Bronchial epithelial cell (primary cell): ENCODE measurements around the gene PLTP. TPM values are rescaled to one million over a fixed set of nuclear protein-coding genes. Genes with fewer than 3 reads are reported as not detected.

Experiments used
- DNase-seq: peaks from one replicate; pipeline ENCODE4 v3.0.0-alpha.2; 2010; ENCODE audit warnings: low read depth
- FAIRE-seq: peaks from 2 replicates; lab custom pipeline; 2011; peaks lifted over from hg19 to GRCh38; lab: Jason Lieb, UNC
- H3K27me3 ChIP-seq: 2 replicates; pipeline ENCODE4 v1.5.1; 2011; ENCODE audit warnings: low read length; ENCODE audit not compliant: control insufficient read depth, insufficient read depth
- H3K36me3 ChIP-seq: 2 replicates; pipeline ENCODE4 v1.5.1; 2011; ENCODE audit warnings: low read length; ENCODE audit not compliant: control insufficient read depth, insufficient read depth
- H3K4me3 ChIP-seq: 2 replicates; pipeline ENCODE4 v1.5.1; 2011; ENCODE audit warnings: mild to moderate bottlenecking, low read depth, low read length, control low read depth
- total RNA-seq: library from RNA; depleted of rRNA; stranded (reverse); fragments of >200 nt; gene quantifications from 2 replicates; pipeline ENCODE4 v1.2.1, GENCODE V29; 2014
- TF ChIP-seq, protein P1 (sequence below): IDR thresholded peaks from 2 replicates; pipeline ENCODE4 v1.5.1; 2011; ENCODE audit warnings: mild to moderate bottlenecking, moderate library complexity, low read length, control low read depth, inconsistent platforms; ENCODE audit not compliant: insufficient read depth, severe bottlenecking

PLTP gene
- total RNA-seq, 1 donor from 2014 or later, result 26.9 TPM

DNA sequence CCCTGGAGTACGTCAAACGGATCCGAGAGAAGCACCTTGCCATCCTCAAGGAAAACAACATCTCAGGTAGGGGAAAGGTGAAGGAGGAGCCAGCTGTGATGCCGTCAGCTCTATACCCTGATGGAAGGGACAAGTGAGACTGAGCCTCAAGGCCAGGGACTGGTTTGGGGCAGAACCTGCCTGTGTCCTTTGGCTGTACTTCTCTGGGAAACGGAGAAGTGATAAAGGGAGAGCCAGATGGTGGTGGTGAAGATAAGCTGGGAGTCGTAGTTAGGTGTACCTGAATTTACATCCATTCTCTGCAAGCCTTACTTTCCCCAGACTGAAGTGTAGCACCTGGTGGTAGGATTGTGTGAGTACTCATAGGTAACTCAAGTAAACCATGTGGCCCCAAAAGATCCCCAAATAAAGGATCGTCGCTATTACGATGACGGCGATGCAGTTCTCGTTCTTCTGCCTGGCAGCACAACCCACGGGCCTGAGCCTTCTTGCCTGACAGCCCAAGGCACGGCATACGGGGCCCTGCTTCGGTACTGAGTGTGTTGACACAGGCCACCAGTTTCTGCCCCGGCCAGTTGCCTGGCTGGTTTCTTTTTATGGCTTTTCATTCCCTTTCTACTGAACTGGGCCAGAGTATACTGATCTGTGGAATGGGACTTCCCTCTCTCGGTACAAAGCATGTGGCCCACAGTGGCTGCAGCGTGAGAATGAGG lies 33.2 kb upstream of the PLTP start:
- no peak overlapping the region for H3K4me3 ChIP-seq
- DNase-seq (no peak), FAIRE-seq (no peak)
- H3K36me3 ChIP-seq, result peaks cover 44% of the 10 kb centered on the region
- TF ChIP-seq, protein P1, sequence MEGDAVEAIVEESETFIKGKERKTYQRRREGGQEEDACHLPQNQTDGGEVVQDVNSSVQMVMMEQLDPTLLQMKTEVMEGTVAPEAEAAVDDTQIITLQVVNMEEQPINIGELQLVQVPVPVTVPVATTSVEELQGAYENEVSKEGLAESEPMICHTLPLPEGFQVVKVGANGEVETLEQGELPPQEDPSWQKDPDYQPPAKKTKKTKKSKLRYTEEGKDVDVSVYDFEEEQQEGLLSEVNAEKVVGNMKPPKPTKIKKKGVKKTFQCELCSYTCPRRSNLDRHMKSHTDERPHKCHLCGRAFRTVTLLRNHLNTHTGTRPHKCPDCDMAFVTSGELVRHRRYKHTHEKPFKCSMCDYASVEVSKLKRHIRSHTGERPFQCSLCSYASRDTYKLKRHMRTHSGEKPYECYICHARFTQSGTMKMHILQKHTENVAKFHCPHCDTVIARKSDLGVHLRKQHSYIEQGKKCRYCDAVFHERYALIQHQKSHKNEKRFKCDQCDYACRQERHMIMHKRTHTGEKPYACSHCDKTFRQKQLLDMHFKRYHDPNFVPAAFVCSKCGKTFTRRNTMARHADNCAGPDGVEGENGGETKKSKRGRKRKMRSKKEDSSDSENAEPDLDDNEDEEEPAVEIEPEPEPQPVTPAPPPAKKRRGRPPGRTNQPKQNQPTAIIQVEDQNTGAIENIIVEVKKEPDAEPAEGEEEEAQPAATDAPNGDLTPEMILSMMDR, result peak; percentile 20
- no peaks in the 10 kb centered on the region for H3K27me3 ChIP-seq

DNA sequence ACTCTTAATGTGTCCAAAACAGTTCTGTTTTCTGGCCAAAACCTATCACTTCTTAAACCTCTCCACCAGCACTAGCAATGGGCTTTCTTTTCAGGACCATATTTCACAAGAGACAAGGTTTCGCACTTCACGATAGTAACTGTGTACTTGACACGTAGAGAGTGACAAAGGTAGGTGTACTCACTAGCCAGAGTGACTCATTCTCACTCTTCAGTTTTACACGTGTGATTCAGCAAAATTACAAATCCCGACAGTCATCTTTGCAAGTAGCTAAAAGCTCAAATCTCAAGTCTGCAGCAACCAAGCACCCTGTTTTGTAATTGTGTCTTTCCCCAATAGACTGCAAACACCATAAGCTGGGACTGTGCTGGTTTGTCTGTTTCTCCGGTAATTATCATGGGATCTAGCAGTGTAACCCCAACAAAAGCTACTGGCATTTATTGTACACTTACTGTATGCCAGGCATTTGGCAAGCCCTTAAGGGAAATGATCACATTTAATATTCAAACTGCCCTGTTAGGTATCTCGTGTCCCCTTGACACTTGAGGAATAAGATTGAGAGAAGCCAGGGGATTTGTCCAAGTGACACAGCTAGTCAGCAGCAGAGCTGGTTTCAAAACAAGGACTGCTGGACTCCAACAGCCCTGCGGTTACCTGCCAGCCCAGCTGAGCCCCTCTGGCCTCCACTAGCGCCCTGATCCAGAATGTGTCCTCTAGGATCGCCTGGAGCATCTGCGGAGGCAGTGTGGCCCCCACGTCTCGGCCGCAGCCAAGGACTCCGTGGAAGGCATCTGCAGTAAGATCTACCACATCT lies 32.4 kb upstream of the PLTP start:
- TF ChIP-seq, protein P1, result no peak
- Histone ChIP-seq H3K36me3 (peaks cover 45% of the 10 kb centered on the region), H3K4me3 (no peak overlapping the region), H3K27me3 (no peaks in the 10 kb centered on the region)
- peak; percentile 98 for DNase-seq
- FAIRE-seq, result no peak

DNA sequence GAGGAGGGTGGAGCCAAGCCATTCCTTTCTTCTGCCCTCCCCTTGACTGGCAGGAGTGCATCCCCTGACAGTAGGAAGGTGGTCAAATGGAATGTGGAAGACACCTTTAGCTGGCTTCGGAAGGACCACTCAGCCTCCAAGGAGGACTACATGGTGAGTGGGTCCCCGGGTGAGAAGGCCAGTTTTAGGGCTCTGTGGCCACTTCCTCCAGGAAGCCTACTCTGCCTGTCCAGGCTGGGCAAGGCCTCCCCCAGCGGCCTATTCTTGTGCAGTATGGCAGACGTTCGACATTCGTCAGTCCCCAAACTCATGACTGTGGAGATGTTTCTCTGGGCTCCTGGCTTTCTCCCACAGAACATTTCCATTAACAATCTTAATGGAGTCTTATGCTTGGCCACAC lies 31.7 kb upstream of the PLTP start:
- TF ChIP-seq, protein P1, result no peak
- DNase-seq (no peak), FAIRE-seq (no peak)
- Histone ChIP-seq H3K27me3 (no peaks in the 10 kb centered on the region), H3K36me3 (peaks cover 50% of the 10 kb centered on the region), H3K4me3 (no peak overlapping the region)

DNA sequence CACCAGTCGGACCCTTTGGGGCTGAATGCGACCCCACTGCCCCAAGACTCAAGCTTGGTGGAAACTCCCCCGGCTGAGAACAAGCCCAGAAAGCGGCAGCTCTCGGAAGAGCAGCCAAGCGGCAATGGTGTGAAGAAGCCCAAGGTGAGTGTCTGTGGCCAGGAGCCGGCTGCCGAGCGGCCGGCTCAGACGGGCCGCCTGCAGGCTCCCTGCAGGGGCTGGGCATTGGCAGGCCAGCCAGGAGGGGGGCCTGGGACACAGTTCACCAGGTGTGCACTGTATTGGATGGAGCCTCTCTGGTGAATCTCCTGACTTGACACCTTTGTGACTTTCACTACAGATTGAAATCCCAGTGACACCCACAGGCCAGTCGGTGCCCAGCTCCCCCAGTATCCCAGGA lies 28.5 kb upstream of the PLTP start:
- no peak overlapping the region for H3K4me3 ChIP-seq
- H3K36me3 ChIP-seq, result peaks cover 39% of the 10 kb centered on the region
- TF ChIP-seq, protein P1, result no peak
- FAIRE-seq (no peak), DNase-seq (no peak)
- H3K27me3 ChIP-seq, result no peaks in the 10 kb centered on the region

DNA sequence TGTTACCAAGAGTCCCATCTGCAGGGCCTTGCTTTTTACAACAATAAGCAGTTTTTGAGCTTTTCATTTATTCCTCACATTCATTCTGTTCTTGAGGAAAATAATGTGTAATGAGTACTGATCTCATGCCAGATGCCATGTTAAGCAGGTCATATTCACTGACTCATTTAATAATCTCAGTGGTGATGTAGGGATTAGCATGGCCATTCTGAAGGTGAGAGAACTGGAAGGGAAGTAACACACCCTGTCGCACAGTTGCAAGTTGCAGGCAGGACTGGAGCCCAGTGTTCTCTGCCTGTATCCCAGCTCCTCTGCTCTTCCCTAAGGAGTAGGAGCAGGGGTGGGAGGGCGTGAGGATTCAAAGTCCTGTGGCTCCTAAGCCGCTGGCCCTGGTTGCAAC lies 28.1 kb upstream of the PLTP start:
- no peak for FAIRE-seq
- Histone ChIP-seq H3K36me3 (peaks cover 36% of the 10 kb centered on the region), H3K4me3 (no peak overlapping the region), H3K27me3 (no peaks in the 10 kb centered on the region)
- TF ChIP-seq, protein P1, result no peak
- DNase-seq, result peak; percentile 20
